ENCODE data around the gene CMSS1. TPM values are rescaled to one million over a fixed set of nuclear protein-coding genes. Genes with fewer than 3 reads are reported as not detected.
"Not testable (repeated sequence)": the region's sequence is repeated elsewhere in the genome, so short reads cannot be mapped to it uniquely, and the experiment has no call there.

Gene CMSS1
- polyA plus RNA-seq, 12 donors: 21.0 to 39.9 (median 29.5) TPM; not detected in 1

- DNase-seq: no peak
Measured at GRCh38 chr3:99810403-99810802, 7.3 kb upstream of the CMSS1 start.

- DNase-seq: no peak
Measured at GRCh38 chr3:99817047-99817436, 620 bp upstream of the CMSS1 start.

GRCh38 chr3:99818818-99819217, 1.2 kb downstream of the CMSS1 start:
- DNase-seq: no peak

GRCh38 chr3:99823723-99824711, 6.4 kb downstream of the CMSS1 start:
- DNase-seq: no peak

GRCh38 chr3:99825004-99825640, 7.5 kb downstream of the CMSS1 start:
- DNase-seq: no peak

GRCh38 chr3:99829844-99830243, 12.2 kb downstream of the CMSS1 start:
- DNase-seq: no peak

GRCh38 chr3:99833617-99834205, 16.0 kb downstream of the CMSS1 start:
- DNase-seq: peak; percentile 43

GRCh38 chr3:99834211-99834957, 16.7 kb downstream of the CMSS1 start:
- DNase-seq: no peak

- DNase-seq: no peak
Measured at GRCh38 chr3:99836681-99837080, 19.0 kb downstream of the CMSS1 start.

- DNase-seq: no peak
Measured at GRCh38 chr3:99837715-99838114, 20.1 kb downstream of the CMSS1 start.

GRCh38 chr3:99838755-99839154, 21.1 kb downstream of the CMSS1 start:
- DNase-seq: no peak

- no peak for DNase-seq
Measured at GRCh38 chr3:99839613-99840012, 22.0 kb downstream of the CMSS1 start.

- not testable (repeated sequence) for DNase-seq
Measured at GRCh38 chr3:99841949-99842348, 24.3 kb downstream of the CMSS1 start.

- DNase-seq: peak; percentile 59
Measured at GRCh38 chr3:99842826-99843589, 25.3 kb downstream of the CMSS1 start.

GRCh38 chr3:99843590-99844258, 26.1 kb downstream of the CMSS1 start:
- no peak for DNase-seq

- DNase-seq: no peak
Measured at GRCh38 chr3:99845331-99845730, 27.7 kb downstream of the CMSS1 start.

- DNase-seq: no peak
Measured at GRCh38 chr3:99845999-99846398, 28.3 kb downstream of the CMSS1 start.

GRCh38 chr3:99846477-99847160, 29.0 kb downstream of the CMSS1 start:
- DNase-seq: peak; percentile 57

- DNase-seq: no peak
Measured at GRCh38 chr3:99848433-99848832, 30.8 kb downstream of the CMSS1 start.

- DNase-seq: no peak
Measured at GRCh38 chr3:99850608-99851007, 32.9 kb downstream of the CMSS1 start.
